ENCODE measurements around the gene RCVRN. TPM values are rescaled to one million over a fixed set of nuclear protein-coding genes. Genes with fewer than 3 reads are reported as not detected.

RCVRN gene
- total and polyA plus RNA-seq, 2 of the 13 experiments (the other 11 are each of a cell fraction or from before 2014, with no cell fraction given): not detected

DNA sequence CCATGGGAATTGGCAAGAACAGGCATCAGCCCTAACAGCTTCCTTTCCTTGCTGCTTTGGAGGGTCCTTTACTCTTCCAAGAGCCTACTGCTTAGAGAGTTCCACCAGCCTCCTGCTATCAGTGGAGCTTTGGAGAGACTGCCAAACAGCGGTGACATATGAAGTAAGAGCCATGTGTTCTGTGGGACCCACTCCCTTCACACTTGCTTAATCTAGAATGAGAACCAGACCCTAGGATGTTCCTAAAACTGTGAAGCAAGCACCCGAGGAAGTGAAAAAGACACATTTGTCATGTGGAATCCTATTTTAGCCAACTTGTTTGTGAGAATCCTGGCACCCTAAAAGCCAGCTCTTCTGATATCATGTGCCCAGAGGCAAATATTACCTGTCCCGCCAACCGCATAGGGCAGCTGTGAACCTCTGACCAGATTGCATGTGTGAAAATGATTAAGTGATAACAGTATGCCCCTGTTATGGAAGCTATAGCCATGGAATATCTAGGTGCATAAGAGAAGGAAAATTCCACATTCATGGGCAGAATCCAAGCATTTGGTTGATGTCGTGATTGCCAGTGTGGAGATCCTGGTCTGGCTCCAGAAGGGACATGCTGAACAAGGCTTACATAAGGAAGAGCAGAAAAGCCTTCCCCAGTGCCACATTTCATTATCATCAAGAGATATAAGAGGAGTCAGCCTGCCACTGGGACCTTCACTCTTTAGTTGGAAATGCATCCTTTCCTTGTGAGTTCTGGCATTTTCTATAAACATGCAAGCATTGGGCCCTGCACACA, 18.7 kb downstream of the RCVRN start:
- WGBS (ENCODE audit: low lambda C conversion rate): 14% methylated on average over 5 of the region's 5 CpGs
- Histone ChIP-seq H3K27ac (ENCODE audit: extremely low read length, insufficient read depth, low read length) (no peak overlapping the region), H2AFZ (ENCODE audit: low read length) (no peak overlapping the region), H3K4me2 (ENCODE audit: low read depth, low read length) (no peak overlapping the region), H3K4me3 (replicated peaks in 1 of 3; ENCODE audit: insufficient read depth in 1 of 3, low read depth in 2 of 3, low read length in 3 of 3) (no peak overlapping the region), H3K27me3 (ENCODE audit: control insufficient read depth in 1 of 2, insufficient read depth in 2 of 2, low read length in 2 of 2) (no peaks in the 10 kb centered on the region), H3K9me3 (ENCODE audit: low read length) (peaks cover 17% of the 10 kb centered on the region), H3K79me2 (ENCODE audit: insufficient read depth, low read length) (no peaks in the 10 kb centered on the region), H3K36me3 (replicated peaks in 1 of 2; ENCODE audit: control insufficient read depth in 1 of 2, insufficient read depth in 2 of 2, low read length in 2 of 2) (no peaks in the 10 kb centered on the region), H4K20me1 (ENCODE audit: insufficient read depth, low read length) (no peaks in the 10 kb centered on the region), H3K4me1 (ENCODE audit: insufficient read depth, low read length) (no peaks in the 10 kb centered on the region), H3K9ac (ENCODE audit: insufficient read depth, low read depth, low read length) (no peak overlapping the region)
- ATAC-seq (no peak), FAIRE-seq (no peak), DNase-seq (ENCODE audit: low spot score) (no peak)
- no TSS peak for BruUV-seq (replicated peaks)
- POLR2A ChIA-PET: no interaction called here
- CTCF ChIA-PET (ENCODE audit: low intra/inter-chr PET ratio, low total read pairs): no interaction called here
- intact Hi-C loops (cut with micrococcal nuclease; ENCODE audit: unreplicated experiment): no loop called here
- TF ChIP-seq, protein P1, sequence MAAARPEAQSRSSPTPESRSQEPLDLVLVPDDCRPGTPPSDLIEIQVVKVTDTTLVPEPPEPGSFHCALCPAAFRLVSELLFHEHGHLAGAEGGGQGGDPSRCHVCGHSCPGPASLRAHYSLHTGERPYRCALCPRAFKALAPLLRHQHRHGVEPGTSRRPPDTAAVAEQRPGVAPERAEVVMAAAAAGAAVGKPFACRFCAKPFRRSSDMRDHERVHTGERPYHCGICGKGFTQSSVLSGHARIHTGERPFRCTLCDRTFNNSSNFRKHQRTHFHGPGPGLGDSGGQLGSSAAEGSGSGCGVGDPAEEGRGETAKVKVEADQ (CRISPR knock-in tag; IDR thresholded peaks at IDR 0.05; ENCODE audit: borderline replicate concordance): no peak
- TF ChIP-seq ZBTB7A (CRISPR knock-in tag; IDR thresholded peaks at IDR 0.05) (no peak), HNRNPLL (IDR thresholded peaks at IDR 0.05; ENCODE audit: low read depth, low read length, poor library complexity, severe bottlenecking) (no peak)
- in situ Hi-C loops (cut with HindIII; ENCODE audit: extremely low pct_ligation_motif_present, low pct_unique_long_range_greater_than_20kb): no loop called here

DNA sequence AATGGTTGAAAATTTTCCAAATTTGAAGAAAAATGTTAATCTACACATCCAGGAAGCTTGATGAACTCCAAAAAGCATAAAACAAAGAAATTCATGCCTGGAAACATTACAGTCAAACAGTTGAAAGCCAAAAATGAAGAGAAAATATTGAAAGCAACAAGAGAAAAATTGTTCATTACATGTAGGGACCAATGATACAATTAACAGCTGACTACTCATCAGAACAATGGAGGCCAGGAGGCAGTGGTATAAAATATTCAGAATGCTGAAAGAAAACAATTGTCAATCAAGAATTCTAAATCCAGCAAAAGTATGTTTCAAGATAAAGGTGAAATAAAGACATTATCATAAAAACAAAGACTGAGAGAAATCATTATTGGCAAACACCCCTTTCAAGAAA, 21.6 kb downstream of the RCVRN start:
- intact Hi-C loops (cut with micrococcal nuclease; ENCODE audit: unreplicated experiment): no loop called here
- DNase-seq (ENCODE audit: low spot score) (no peak), FAIRE-seq (no peak), ATAC-seq (no peak)
- TF ChIP-seq ZNF317 (CRISPR knock-in tag; IDR thresholded peaks at IDR 0.05): peak; percentile 98
- TF ChIP-seq SP1 (IDR thresholded peaks at IDR 0.05): no peak
- TF ChIP-seq SP1 (CRISPR knock-in tag; IDR thresholded peaks at IDR 0.05): no peak
- peaks cover 17% of the 10 kb centered on the region for H3K9me3 ChIP-seq (ENCODE audit: low read length)
- H3K79me2 ChIP-seq (ENCODE audit: insufficient read depth, low read length): no peaks in the 10 kb centered on the region
- H3K27ac ChIP-seq (ENCODE audit: extremely low read length, insufficient read depth, low read length): no peak overlapping the region
- no peaks in the 10 kb centered on the region for H3K36me3 ChIP-seq (replicated peaks in 1 of 2; ENCODE audit: control insufficient read depth in 1 of 2, insufficient read depth in 2 of 2, low read length in 2 of 2)
- no TSS peak for BruUV-seq (replicated peaks)
- in situ Hi-C loops (cut with HindIII; ENCODE audit: extremely low pct_ligation_motif_present, low pct_unique_long_range_greater_than_20kb): no loop called here
- H4K20me1 ChIP-seq (ENCODE audit: insufficient read depth, low read length): no peaks in the 10 kb centered on the region
- no peak overlapping the region for H2AFZ ChIP-seq (ENCODE audit: low read length)
- H3K4me3 ChIP-seq (replicated peaks in 1 of 3; ENCODE audit: insufficient read depth in 1 of 3, low read depth in 2 of 3, low read length in 3 of 3): no peak overlapping the region
- H3K4me1 ChIP-seq (ENCODE audit: insufficient read depth, low read length): no peaks in the 10 kb centered on the region
- no peak overlapping the region for H3K9ac ChIP-seq (ENCODE audit: insufficient read depth, low read depth, low read length)
- ChIA-PET POLR2A (no interaction called here), CTCF (ENCODE audit: low intra/inter-chr PET ratio, low total read pairs) (no interaction called here)
- H3K4me2 ChIP-seq (ENCODE audit: low read depth, low read length): no peak overlapping the region
- peaks cover 0 to 10% of the 10 kb centered on the region in 2 experiments; a peak in 4 of 5 replicates for H3K27me3 ChIP-seq (ENCODE audit: control insufficient read depth in 1 of 2, insufficient read depth in 2 of 2, low read length in 2 of 2)

Measured in HepG2 (cell line).